LNCAP (cell line): ENCODE measurements around the gene IDE.

Experiments
- CTCF ChIP-seq: fragments of 450-650 bp; IDR thresholded peaks from 2 replicates; pipeline ENCODE4 v1.5.1; 2017; ENCODE audit warnings: mild to moderate bottlenecking

IDE gene

GRCh38 chr10:92530891-92531535 is 42.9 kb downstream of the IDE start:
- TF ChIP-seq CTCF = no peak

- no peak for TF ChIP-seq CTCF
Measured at GRCh38 chr10:92530421-92530820, 43.5 kb downstream of the IDE start.

GRCh38 chr10:92527716-92528115 is 46.2 kb downstream of the IDE start:
- no peak for TF ChIP-seq CTCF

GRCh38 chr10:92523639-92524038 is 50.3 kb downstream of the IDE start:
- no peak for TF ChIP-seq CTCF

GRCh38 chr10:92517034-92517655 is 56.7 kb downstream of the IDE start:
- peak; percentile 80 for TF ChIP-seq CTCF

GRCh38 chr10:92508866-92509265 is 65.0 kb downstream of the IDE start:
- TF ChIP-seq CTCF = no peak

- no peak for TF ChIP-seq CTCF
Measured at GRCh38 chr10:92506336-92506735, 67.6 kb downstream of the IDE start.

GRCh38 chr10:92505044-92505443 is 68.8 kb downstream of the IDE start:
- TF ChIP-seq CTCF = no peak
